ENCODE data around the gene HOXC11. TPM values are rescaled to one million over a fixed set of nuclear protein-coding genes. Genes with fewer than 3 reads are reported as not detected.

The HOXC11 gene
- total and polyA plus RNA-seq, 2 of the 4 experiments (the other 2 are of a cell fraction): not detected

DNA sequence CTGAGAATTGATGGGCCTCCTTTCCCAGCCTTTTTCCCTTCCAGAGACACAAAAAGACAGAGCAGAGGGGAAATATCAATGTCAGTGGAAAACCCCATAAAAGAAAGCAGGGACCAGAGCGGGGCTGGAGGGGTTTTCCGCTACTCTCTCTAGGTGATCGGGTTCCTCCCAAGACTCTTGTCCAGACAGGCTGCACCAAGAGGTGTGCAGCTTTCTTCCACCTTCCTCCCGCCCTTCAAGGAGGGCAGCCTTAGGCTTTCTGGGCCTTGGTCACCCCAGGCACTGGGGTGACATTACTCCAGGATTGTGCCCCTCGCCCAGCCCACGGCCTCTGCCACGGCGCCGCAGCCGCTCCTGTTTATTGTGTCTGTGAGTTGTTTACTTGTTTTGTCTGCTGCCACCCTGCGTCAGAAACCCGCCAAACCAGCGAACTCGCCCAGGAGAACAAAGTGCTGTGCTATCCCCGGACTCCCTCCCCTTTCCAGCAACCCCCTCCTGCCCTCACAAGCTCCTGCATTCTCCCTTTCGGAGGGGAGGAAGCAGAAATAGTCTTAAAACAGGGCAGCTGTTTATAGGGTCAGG lies 48.6 kb downstream of the HOXC11 start:
- no peak overlapping the region for H3K27ac ChIP-seq (ENCODE audit: insufficient read depth, low read length)
- 0% methylated on average over 2 of the region's 16 CpGs; no CpG with 5 or more reads in 1 of the 2 experiments for WGBS, 2 experiments (ENCODE audit: extremely low coverage in 2 of 2, insufficient read length in 1 of 2)

More for the DNA sequence above, 48.6 kb downstream of the HOXC11 start:
- no peak overlapping the region for H2BK120ac ChIP-seq (ENCODE audit: low read depth, low read length)
- H2AK9ac ChIP-seq (replicated peaks; ENCODE audit: low read depth, low read length, poor library complexity): no peak overlapping the region
- H4K91ac ChIP-seq (ENCODE audit: insufficient read depth, low read depth, low read length): no peak overlapping the region
- no peaks in the 10 kb centered on the region for H3K9me3 ChIP-seq (ENCODE audit: control insufficient read depth, insufficient read depth, low read length)
- no TSS peak for BruUV-seq (replicated peaks)
- H4K5ac ChIP-seq (ENCODE audit: low read depth, low read length): no peak overlapping the region
- no peak overlapping the region for H3K9ac ChIP-seq (ENCODE audit: low read depth, low read length)
- H4K20me1 ChIP-seq (ENCODE audit: insufficient read depth, low read length): no peaks in the 10 kb centered on the region
- H3K4me3 ChIP-seq (ENCODE audit: insufficient read depth, low read depth, low read length): no peak overlapping the region
- H3K14ac ChIP-seq (replicated peaks; ENCODE audit: low read depth, low read length): no peak overlapping the region
- ChIA-PET CTCF (interaction anchor here (0.5 kb wide), 1 partner anchor 11 kb away, joined by 3 read pairs; no protein-coding TSS in a partner anchor), POLR2A (ENCODE audit: unreplicated experiment) (no interaction called here)
- no peak overlapping the region for H2AFZ ChIP-seq (replicated peaks; ENCODE audit: low read length, poor library complexity)
- H3K4me1 ChIP-seq (ENCODE audit: control insufficient read depth, insufficient read depth, low read length): no peaks in the 10 kb centered on the region
- no peak overlapping the region for H2AK5ac ChIP-seq (ENCODE audit: low read depth, low read length)
- H2BK15ac ChIP-seq (ENCODE audit: low read depth, low read length): no peak overlapping the region
- no peaks in the 10 kb centered on the region for H3K36me3 ChIP-seq (ENCODE audit: control insufficient read depth, insufficient read depth, low read length)
- no peak overlapping the region for H2BK5ac ChIP-seq (ENCODE audit: low read depth, low read length, poor library complexity, severe bottlenecking)
- H3K9me1 ChIP-seq (ENCODE audit: insufficient read depth, low read length): no peaks in the 10 kb centered on the region
- intact Hi-C loops (cut with micrococcal nuclease): no loop called here
- H3K27me3 ChIP-seq (ENCODE audit: control insufficient read depth, insufficient read depth, low read length): peaks cover 84% of the 10 kb centered on the region
- dilution Hi-C loops (cut with HindIII; ENCODE audit: low sequenced_read_pairs, unreplicated experiment): no loop called here
- H3K23ac ChIP-seq (ENCODE audit: low read depth, low read length): no peak overlapping the region
- H3K56ac ChIP-seq (ENCODE audit: extremely low read depth, insufficient read depth, low read length): no peak overlapping the region
- H2BK20ac ChIP-seq (ENCODE audit: low read depth, low read length): no peak overlapping the region
- H3K4ac ChIP-seq (ENCODE audit: low read depth, low read length): no peak overlapping the region
- no peak overlapping the region for H3K18ac ChIP-seq (ENCODE audit: low read depth, low read length)
- DNase-seq (no peak), ATAC-seq (ENCODE audit: low read depth) (no peak)
- H4K8ac ChIP-seq (ENCODE audit: low read depth in 2 of 2, low read length in 2 of 2): no peak overlapping the region
- H3K79me1 ChIP-seq (ENCODE audit: low read depth in 1 of 2, low read length in 2 of 2): no peaks in the 10 kb centered on the region
- TF ChIP-seq RAD21 (IDR thresholded peaks at IDR 0.05; ENCODE audit: low read length) (no peak), BHLHE40 (IDR thresholded peaks at IDR 0.05; ENCODE audit: low read depth, low read length) (no peak), RCOR1 (IDR thresholded peaks at IDR 0.05; ENCODE audit: insufficient replicate concordance, low read length) (no peak), MAZ (IDR thresholded peaks at IDR 0.05; ENCODE audit: borderline replicate concordance, low read depth, low read length) (no peak), CEBPB (IDR thresholded peaks at IDR 0.05; ENCODE audit: low read depth, low read length) (no peak), MXI1 (IDR thresholded peaks at IDR 0.05; ENCODE audit: borderline replicate concordance, low read depth, low read length) (no peak), CHD1 (IDR thresholded peaks at IDR 0.05; ENCODE audit: low read depth, low read length) (no peak), SMC3 (IDR thresholded peaks at IDR 0.05; ENCODE audit: low read depth, low read length) (no peak)
- H3K4me2 ChIP-seq (ENCODE audit: low read depth, low read length): no peak overlapping the region
- in situ Hi-C loops (cut with MboI; ENCODE audit: low sequenced_read_pairs): no loop called here
